ENCODE data around the gene RNF166.
A peak's percentile ranks its signal among the peaks of the same experiment; 100 is the strongest.

RNF166 gene

GRCh38 chr16:88726981-88727380 lies 20.8 kb upstream of the RNF166 start:
- no peak for DNase-seq (ENCODE audit: low read depth, low spot score)
- H3K36me3 ChIP-seq (ENCODE audit: insufficient read depth, insufficient read length, low read length) = peaks cover 79% of the 10 kb centered on the region
- TF ChIP-seq ZNF274 (IDR thresholded peaks at IDR 0.05; ENCODE audit: low read depth, low read length) = no peak
- no peak for TF ChIP-seq SUZ12 (IDR thresholded peaks at IDR 0.05; ENCODE audit: extremely low read depth, insufficient read depth, insufficient read length)
- no peak for TF ChIP-seq YY1 (IDR thresholded peaks at IDR 0.05; ENCODE audit: insufficient read depth, insufficient read length)
- peaks cover 29% of the 10 kb centered on the region for H3K4me1 ChIP-seq (ENCODE audit: insufficient read depth, insufficient read length)
- no peaks in the 10 kb centered on the region for H3K9me3 ChIP-seq (ENCODE audit: insufficient read depth, low read length)
- no peak overlapping the region for H3K4me3 ChIP-seq (ENCODE audit: insufficient read length, low read depth)
- no peaks in the 10 kb centered on the region for H3K27me3 ChIP-seq (ENCODE audit: insufficient read depth, insufficient read length)
- H3K9ac ChIP-seq (ENCODE audit: insufficient read length, low read depth) = no peak overlapping the region

DNA sequence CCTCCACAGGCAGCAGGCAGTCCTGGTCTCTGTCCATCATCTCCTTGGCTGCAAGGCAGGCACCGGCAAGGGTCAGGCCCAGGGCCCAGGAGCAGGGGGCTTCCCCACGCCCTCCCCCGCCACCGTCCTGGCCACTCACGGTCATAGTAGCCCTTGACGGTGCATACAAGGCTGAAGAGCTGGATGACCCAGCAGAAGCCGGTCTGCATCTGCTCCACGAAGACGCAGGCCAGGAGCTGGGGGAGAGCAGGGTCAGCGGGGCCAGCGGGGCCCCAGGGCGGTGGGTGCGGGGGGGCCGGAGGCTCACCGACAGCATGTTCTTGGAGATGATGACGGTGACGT lies 20.2 kb upstream of the RNF166 start:
- TF ChIP-seq SUZ12 (IDR thresholded peaks at IDR 0.05; ENCODE audit: extremely low read depth, insufficient read depth, insufficient read length) = no peak
- TF ChIP-seq ZNF274 (IDR thresholded peaks at IDR 0.05; ENCODE audit: low read depth, low read length) = no peak
- Histone ChIP-seq H3K36me3 (ENCODE audit: insufficient read depth, insufficient read length, low read length) (peaks cover 81% of the 10 kb centered on the region), H3K4me3 (ENCODE audit: insufficient read length, low read depth) (no peak overlapping the region), H3K9me3 (ENCODE audit: insufficient read depth, low read length) (no peaks in the 10 kb centered on the region), H3K9ac (ENCODE audit: insufficient read length, low read depth) (no peak overlapping the region), H3K27me3 (ENCODE audit: insufficient read depth, insufficient read length) (no peaks in the 10 kb centered on the region), H3K4me1 (ENCODE audit: insufficient read depth, insufficient read length) (peaks cover 29% of the 10 kb centered on the region)
- DNase-seq (ENCODE audit: low read depth, low spot score) = no peak

- no peaks in the 10 kb centered on the region for H3K27me3 ChIP-seq (ENCODE audit: insufficient read depth, insufficient read length)
- H3K9ac ChIP-seq (ENCODE audit: insufficient read length, low read depth) = peak overlapping the region; percentile 24
- peaks cover 82% of the 10 kb centered on the region for H3K36me3 ChIP-seq (ENCODE audit: insufficient read depth, insufficient read length, low read length)
- no peaks in the 10 kb centered on the region for H3K9me3 ChIP-seq (ENCODE audit: insufficient read depth, low read length)
- no peak for DNase-seq (ENCODE audit: low read depth, low spot score)
- peaks cover 29% of the 10 kb centered on the region for H3K4me1 ChIP-seq (ENCODE audit: insufficient read depth, insufficient read length)
- TF ChIP-seq YY1 (IDR thresholded peaks at IDR 0.05; ENCODE audit: insufficient read depth, insufficient read length) (no peak), ZNF274 (IDR thresholded peaks at IDR 0.05; ENCODE audit: low read depth, low read length) (no peak), SUZ12 (IDR thresholded peaks at IDR 0.05; ENCODE audit: extremely low read depth, insufficient read depth, insufficient read length) (no peak)
- no peak overlapping the region for H3K4me3 ChIP-seq (ENCODE audit: insufficient read length, low read depth)
Observed at GRCh38 chr16:88725609-88726407, 19.6 kb upstream of the RNF166 start.

- TF ChIP-seq ZNF274 (IDR thresholded peaks at IDR 0.05; ENCODE audit: low read depth, low read length) (no peak), YY1 (IDR thresholded peaks at IDR 0.05; ENCODE audit: insufficient read depth, insufficient read length) (no peak), SUZ12 (IDR thresholded peaks at IDR 0.05; ENCODE audit: extremely low read depth, insufficient read depth, insufficient read length) (no peak)
- H3K4me1 ChIP-seq (ENCODE audit: insufficient read depth, insufficient read length) = peaks cover 29% of the 10 kb centered on the region
- H3K4me3 ChIP-seq (ENCODE audit: insufficient read length, low read depth) = no peak overlapping the region
- H3K9me3 ChIP-seq (ENCODE audit: insufficient read depth, low read length) = no peaks in the 10 kb centered on the region
- H3K27me3 ChIP-seq (ENCODE audit: insufficient read depth, insufficient read length) = no peaks in the 10 kb centered on the region
- DNase-seq (ENCODE audit: low read depth, low spot score) = no peak
- H3K36me3 ChIP-seq (ENCODE audit: insufficient read depth, insufficient read length, low read length) = peaks cover 84% of the 10 kb centered on the region
- peak overlapping the region; percentile 32 for H3K9ac ChIP-seq (ENCODE audit: insufficient read length, low read depth)
Observed at GRCh38 chr16:88724855-88725555, 18.8 kb upstream of the RNF166 start.

GRCh38 chr16:88723911-88724310 lies 17.7 kb upstream of the RNF166 start:
- H3K27me3 ChIP-seq (ENCODE audit: insufficient read depth, insufficient read length) = no peaks in the 10 kb centered on the region
- TF ChIP-seq SUZ12 (IDR thresholded peaks at IDR 0.05; ENCODE audit: extremely low read depth, insufficient read depth, insufficient read length) = no peak
- no peak for TF ChIP-seq YY1 (IDR thresholded peaks at IDR 0.05; ENCODE audit: insufficient read depth, insufficient read length)
- no peak for TF ChIP-seq ZNF274 (IDR thresholded peaks at IDR 0.05; ENCODE audit: low read depth, low read length)
- no peak overlapping the region for H3K9ac ChIP-seq (ENCODE audit: insufficient read length, low read depth)
- H3K4me3 ChIP-seq (ENCODE audit: insufficient read length, low read depth) = no peak overlapping the region
- peaks cover 91% of the 10 kb centered on the region for H3K36me3 ChIP-seq (ENCODE audit: insufficient read depth, insufficient read length, low read length)
- peaks cover 29% of the 10 kb centered on the region for H3K4me1 ChIP-seq (ENCODE audit: insufficient read depth, insufficient read length)
- H3K9me3 ChIP-seq (ENCODE audit: insufficient read depth, low read length) = no peaks in the 10 kb centered on the region
- no peak for DNase-seq (ENCODE audit: low read depth, low spot score)

DNA sequence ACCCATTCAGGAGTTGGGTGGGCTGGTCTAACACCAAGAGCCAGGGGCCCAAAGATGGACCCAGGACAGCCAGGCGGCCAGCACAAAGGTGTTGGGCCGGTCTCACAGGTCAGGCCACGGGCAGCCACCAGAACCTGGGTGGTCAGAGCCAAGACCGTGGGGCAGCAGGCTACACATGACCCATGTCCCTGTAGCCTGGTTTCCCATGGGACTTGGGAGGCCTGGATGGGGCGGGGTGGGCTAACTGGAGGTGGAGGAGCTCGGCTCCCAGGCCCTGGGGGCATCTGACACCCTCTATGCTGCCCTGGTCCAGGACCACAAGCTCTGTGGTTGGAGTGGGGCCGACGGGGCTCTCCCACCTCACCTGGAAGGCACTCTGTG lies 17.3 kb upstream of the RNF166 start:
- Histone ChIP-seq H3K36me3 (ENCODE audit: insufficient read depth, insufficient read length, low read length) (peaks cover 95% of the 10 kb centered on the region), H3K4me3 (ENCODE audit: insufficient read length, low read depth) (no peak overlapping the region), H3K4me1 (ENCODE audit: insufficient read depth, insufficient read length) (peaks cover 29% of the 10 kb centered on the region), H3K27me3 (ENCODE audit: insufficient read depth, insufficient read length) (no peaks in the 10 kb centered on the region), H3K9me3 (ENCODE audit: insufficient read depth, low read length) (no peaks in the 10 kb centered on the region), H3K9ac (ENCODE audit: insufficient read length, low read depth) (no peak overlapping the region)
- TF ChIP-seq YY1 (IDR thresholded peaks at IDR 0.05; ENCODE audit: insufficient read depth, insufficient read length) (no peak), SUZ12 (IDR thresholded peaks at IDR 0.05; ENCODE audit: extremely low read depth, insufficient read depth, insufficient read length) (no peak), ZNF274 (IDR thresholded peaks at IDR 0.05; ENCODE audit: low read depth, low read length) (no peak)
- DNase-seq (ENCODE audit: low read depth, low spot score) = no peak

DNA sequence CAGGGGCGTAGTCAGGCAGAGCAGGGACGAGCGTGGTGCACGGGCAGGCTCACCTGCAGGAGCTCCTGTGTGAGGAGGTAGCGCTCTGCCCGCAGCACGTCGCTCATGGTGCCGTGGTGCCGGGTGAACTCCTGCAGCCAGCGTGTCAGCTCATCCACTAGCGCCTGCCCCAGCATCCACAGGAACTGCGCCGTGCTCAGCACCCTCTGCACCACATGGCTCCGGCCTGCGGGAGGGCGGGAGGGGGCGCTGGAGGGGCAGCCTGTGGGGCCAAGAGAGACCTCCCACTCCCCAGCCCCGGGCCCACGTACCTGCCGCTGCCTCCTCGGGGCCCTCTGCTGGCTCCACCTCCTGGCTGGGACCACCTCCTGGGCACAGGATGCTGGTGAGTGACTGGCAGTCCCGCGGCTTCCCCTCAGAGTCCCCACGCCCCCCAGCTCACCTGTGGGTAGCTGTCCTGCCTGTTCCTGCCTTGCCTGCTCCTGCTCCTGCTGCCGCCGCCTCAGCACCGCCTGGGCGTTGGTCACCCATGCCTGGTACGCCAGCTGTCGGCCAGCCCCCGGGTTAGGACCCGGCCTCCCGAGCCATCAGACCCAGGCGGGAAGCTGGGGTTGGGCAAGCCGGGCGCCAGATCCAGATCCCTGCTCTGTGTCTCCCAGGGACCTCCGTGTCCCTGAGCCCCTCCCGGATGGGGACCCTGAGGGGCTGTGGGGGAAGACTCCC lies 16.7 kb upstream of the RNF166 start:
- DNase-seq (ENCODE audit: low read depth, low spot score) = no peak
- Histone ChIP-seq H3K4me3 (ENCODE audit: insufficient read length, low read depth) (no peak overlapping the region), H3K9me3 (ENCODE audit: insufficient read depth, low read length) (no peaks in the 10 kb centered on the region), H3K36me3 (ENCODE audit: insufficient read depth, insufficient read length, low read length) (peaks cover 97% of the 10 kb centered on the region), H3K9ac (ENCODE audit: insufficient read length, low read depth) (no peak overlapping the region), H3K27me3 (ENCODE audit: insufficient read depth, insufficient read length) (no peaks in the 10 kb centered on the region), H3K4me1 (ENCODE audit: insufficient read depth, insufficient read length) (peaks cover 26% of the 10 kb centered on the region)
- TF ChIP-seq SUZ12 (IDR thresholded peaks at IDR 0.05; ENCODE audit: extremely low read depth, insufficient read depth, insufficient read length) = no peak
